A549 (cell line): ENCODE measurements around the gene CLSTN1. TPM values are rescaled to one million over a fixed set of nuclear protein-coding genes. Genes with fewer than 3 reads are reported as not detected.

ENCODE experiments used
- ATAC-seq, 2 experiments: fragments of 200-7000 bp in 1 of 2; fragments of >200 bp in 1 of 2; cut with Nextera tagmentation in 1 of 2; cut with Tn5 transposase in 1 of 2; 3 replicates each; pipeline versions ENCODE4 v1.8.0 to v1.9.1; 2018 to 2020; ENCODE audit warnings: mild to moderate bottlenecking in 1 of 2, moderate library complexity in 1 of 2
- CTCF ChIA-PET: fragments of 300-600 bp; sonication (Branson Sonifier 250); formaldehyde crosslinking; extraction: SDS; loops from one replicate; lab custom pipeline; 2021; ENCODE audit warnings: antibody characterized with exemption, inconsistent platforms; lab: Yijun Ruan, JAX
- POLR2A ChIA-PET: fragments of 350-600 bp; formaldehyde crosslinking; extraction: SDS; loops from one replicate; lab custom pipeline; 2021; ENCODE audit warnings: antibody characterized with exemption, inconsistent platforms; lab: Yijun Ruan, JAX
- DNase-seq, 2 experiments: peaks; one replicate each; pipeline versions ENCODE4 v3.0.0 to v3.0.0-alpha.2; 2011 to 2016; ENCODE audit warnings: low read depth in 1 of 2, low spot score in 1 of 2
- FAIRE-seq: peaks from 2 replicates; lab custom pipeline; 2011; peaks lifted over from hg19 to GRCh38; lab: Jason Lieb, UNC
- H3K27ac ChIP-seq, 2 experiments: fragments of >200 bp; sonication (Bioruptor Twin); formaldehyde crosslinking; 3 replicates each; pipeline ENCODE4 v1.5.1; 2016 to 2017
- H3K4me1 ChIP-seq: fragments of >200 bp; sonication (Bioruptor Twin); formaldehyde crosslinking; 3 replicates; pipeline ENCODE4 v1.6.1; 2016
- H3K4me2 ChIP-seq: fragments of >200 bp; sonication (Bioruptor Twin); formaldehyde crosslinking; 3 replicates; pipeline ENCODE4 v1.6.1; 2016
- H3K4me3 ChIP-seq: fragments of >200 bp; sonication (Bioruptor Twin); formaldehyde crosslinking; 3 replicates; pipeline ENCODE4 v1.5.1; 2016
- H3K9me3 ChIP-seq: fragments of >200 bp; sonication (Bioruptor Twin); formaldehyde crosslinking; 3 replicates; pipeline ENCODE4 v1.6.1; 2016
- BCL3 ChIP-seq: fragments of >200 bp; sonication (Bioruptor Twin); formaldehyde crosslinking; IDR thresholded peaks from 3 replicates; pipeline ENCODE4 v1.6.1; 2016
- CEBPB ChIP-seq, 2 experiments: fragments of >200 bp in 1 of 2; sonication (Bioruptor Twin) in 1 of 2; formaldehyde crosslinking in 1 of 2; IDR thresholded peaks; 2 replicates each; pipeline ENCODE4 v1.6.1; 2012 to 2016
- CHD2 ChIP-seq: fragments of 150-350 bp; IDR thresholded peaks from 2 replicates; pipeline ENCODE4 v1.6.1; 2014; ENCODE audit warnings: low read length; ENCODE audit not compliant: partially characterized antibody
- HMGXB4 ChIP-seq: fragments of 250-450 bp; sonication (Bioruptor Pico); IDR thresholded peaks from 2 replicates; pipeline ENCODE4 v1.5.0; 2021; ENCODE audit warnings: mild to moderate bottlenecking, moderate library complexity, borderline replicate concordance
- JUNB ChIP-seq: fragments of >200 bp; sonication (Bioruptor Twin); formaldehyde crosslinking; IDR thresholded peaks from 2 replicates; pipeline ENCODE4 v1.6.1; 2016
- KDM5A ChIP-seq: fragments of 200-600 bp; sonication (generic); IDR thresholded peaks from 2 replicates; pipeline ENCODE4 v1.6.1; 2016; ENCODE audit warnings: antibody characterized with exemption, mild to moderate bottlenecking
- PHF8 ChIP-seq: fragments of 200-600 bp; sonication (generic); IDR thresholded peaks from 2 replicates; pipeline ENCODE4 v1.6.1; 2016; ENCODE audit warnings: low read depth, mild to moderate bottlenecking, antibody characterized with exemption, moderate library complexity, borderline replicate concordance
- POLR2AphosphoS2 ChIP-seq: conservative IDR thresholded peaks from 2 replicates; pipeline ENCODE4 v1.6.1; 2012; ENCODE audit warnings: low read length, improper control_type of control experiment, inconsistent platforms
- RAD21 ChIP-seq, 2 experiments: fragments of >200 bp in 1 of 2; sonication (Bioruptor Twin) in 1 of 2; formaldehyde crosslinking in 1 of 2; IDR thresholded peaks in 1 of 2; conservative IDR thresholded peaks in 1 of 2; 2 replicates in 1 of 2; 3 replicates in 1 of 2; pipeline ENCODE4 v1.6.1; 2012 to 2018; ENCODE audit warnings: inconsistent platforms in 1 of 2
- TP53 ChIP-seq: fragments of 250-450 bp; sonication (Bioruptor Pico); IDR thresholded peaks from 2 replicates; pipeline ENCODE4 v1.5.0; 2021; ENCODE audit warnings: mild to moderate bottlenecking, moderate library complexity
- USF2 ChIP-seq: fragments of 450-650 bp; IDR thresholded peaks from 2 replicates; pipeline ENCODE4 v1.6.1; 2014; ENCODE audit warnings: antibody characterized with exemption
- ZNF302 ChIP-seq: fragments of 250-450 bp; sonication (Bioruptor Pico); IDR thresholded peaks from 2 replicates; pipeline ENCODE4 v1.9.0; 2021; ENCODE audit warnings: inconsistent platforms, mild to moderate bottlenecking, moderate library complexity
- WGBS: methylation state at CpG from one replicate; pipeline ENCODE4 v1.1.6; 2017; ENCODE audit errors: missing lambda C conversion rate; 5-methylcytosine and 5-hydroxymethylcytosine counted together
- polyA plus RNA-seq, 4 experiments: library from polyadenylated mRNA; depleted of rRNA in 3 of 4; stranded (reverse); fragments of >200 nt; fragmentation: RNase III in 1 of 4; extraction: RNeasy Plus Mini Kit Qiagen cat#74134 plus additional on column Dnase treatment in 1 of 4; gene quantifications; 2 replicates in 3 of 4; 3 replicates in 1 of 4; pipeline ENCODE4 v1.2.3, GENCODE V29; 2011 to 2017
- TF ChIP-seq, protein P1 (sequence below): fragments of 250-450 bp; sonication (Bioruptor Pico); IDR thresholded peaks from 2 replicates; pipeline ENCODE4 v1.5.0; 2020; ENCODE audit warnings: low read depth, mild to moderate bottlenecking, moderate library complexity

CLSTN1 gene
- polyA plus RNA-seq, 2 of the 4 experiments (the other 2 are of a cell fraction) = 27.3 to 56.1 TPM

DNA sequence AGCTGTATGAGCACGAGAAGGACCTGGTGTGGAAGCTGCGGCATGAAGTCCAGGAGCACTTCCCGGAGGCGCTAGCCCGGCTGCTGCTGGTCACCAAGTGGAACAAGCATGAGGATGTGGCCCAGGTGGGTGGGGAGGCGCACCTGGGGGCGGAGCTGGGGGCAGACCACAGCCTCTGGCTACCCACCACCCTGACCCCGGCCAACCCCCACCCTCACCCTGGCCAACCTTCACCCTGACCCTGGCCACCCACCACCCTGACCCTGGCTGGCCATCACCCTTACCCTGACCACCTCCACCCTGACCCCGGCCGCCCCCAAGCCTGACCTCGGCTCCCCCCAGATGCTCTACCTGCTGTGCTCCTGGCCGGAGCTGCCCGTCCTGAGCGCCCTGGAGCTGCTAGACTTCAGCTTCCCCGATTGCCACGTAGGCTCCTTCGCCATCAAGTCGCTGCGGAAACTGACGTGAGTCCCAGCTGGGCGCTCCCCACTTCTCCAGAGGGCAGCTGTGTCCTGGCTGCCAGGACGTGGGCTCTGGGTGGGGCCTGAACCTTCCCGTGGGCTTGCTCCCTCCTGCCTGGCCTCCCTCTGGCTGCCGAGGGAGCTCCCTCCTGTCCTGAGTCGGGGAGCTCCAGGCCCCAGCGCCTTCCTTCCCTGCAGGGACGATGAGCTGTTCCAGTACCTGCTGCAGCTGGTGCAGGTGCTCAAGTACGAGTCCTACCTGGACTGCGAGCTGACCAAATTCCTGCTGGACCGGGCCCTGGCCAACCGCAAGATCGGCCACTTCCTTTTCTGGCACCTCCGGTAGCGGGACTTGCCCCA is 102.8 kb downstream of the CLSTN1 start:
- DNase-seq = no peak
- H3K4me3 ChIP-seq = no peak overlapping the region
- H3K9me3 ChIP-seq = peaks cover 4% of the 10 kb centered on the region; the same call in 1 of the 3 replicates
- no peak overlapping the region for H3K4me2 ChIP-seq
- TF ChIP-seq, protein P1, sequence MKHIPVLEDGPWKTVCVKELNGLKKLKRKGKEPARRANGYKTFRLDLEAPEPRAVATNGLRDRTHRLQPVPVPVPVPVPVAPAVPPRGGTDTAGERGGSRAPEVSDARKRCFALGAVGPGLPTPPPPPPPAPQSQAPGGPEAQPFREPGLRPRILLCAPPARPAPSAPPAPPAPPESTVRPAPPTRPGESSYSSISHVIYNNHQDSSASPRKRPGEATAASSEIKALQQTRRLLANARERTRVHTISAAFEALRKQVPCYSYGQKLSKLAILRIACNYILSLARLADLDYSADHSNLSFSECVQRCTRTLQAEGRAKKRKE (CRISPR knock-in tag) = no peak
- no peak for TF ChIP-seq TP53 (CRISPR knock-in tag)
- no peak for TF ChIP-seq CEBPB (IDR thresholded peaks at IDR 0.05)
- TF ChIP-seq, all 56 proteins: peak for 0
- Histone ChIP-seq H3K4me1 (peaks cover 22% of the 10 kb centered on the region), H3K27ac (peak overlapping the region in 1 of 2 experiments; percentile 95; a peak in 3 of 6 replicates)
- CTCF ChIA-PET = interaction anchor here (0.8 to 3.3 kb wide), 9 partner anchors 11 to 406 kb away, joined by 3 to 28 read pairs (median 5); no protein-coding TSS in a partner anchor
- POLR2A ChIA-PET = no interaction called here
- ATAC-seq (no peak), FAIRE-seq (no peak)
- 92% methylated on average over 10 of the region's 34 CpGs for WGBS

GRCh38 chr1:9719978-9720722 is 103.6 kb downstream of the CLSTN1 start:
- peaks cover 22% of the 10 kb centered on the region for H3K4me1 ChIP-seq
- WGBS = 85% methylated on average over 7 of the region's 36 CpGs
- ATAC-seq = no peak
- FAIRE-seq = no peak
- TF ChIP-seq USF2 (no peak), ZNF302 (CRISPR knock-in tag) (no peak), BCL3 (no peak), RAD21 (conservative IDR thresholded peaks at IDR 0.05 in 1 of 2, IDR thresholded peaks at IDR 0.05 in 1 of 2) (no peak), HMGXB4 (CRISPR knock-in tag) (no peak), CHD2 (no peak), KDM5A (no peak), JUNB (no peak), PHF8 (no peak), POLR2AphosphoS2 (no peak)
- TF ChIP-seq, all 56 proteins: peak for 0
- Histone ChIP-seq H3K4me2 (peak overlapping the region; percentile 77; the same call in 1 of the 3 replicates), H3K27ac (peak overlapping the region; percentile 95 to 96), H3K4me3 (no peak overlapping the region), H3K9me3 (peaks cover 4% of the 10 kb centered on the region; the same call in 1 of the 3 replicates)
- CTCF ChIA-PET = interaction anchor here (1.1 to 3.3 kb wide), 5 partner anchors 10 to 93 kb away, joined by 3 to 28 read pairs (median 6); no protein-coding TSS in a partner anchor
- POLR2A ChIA-PET = no interaction called here
- no peak for DNase-seq
